HepG2 (cell line): Measurements from ENCODE around the gene AMDHD1. TPM values are rescaled to one million over a fixed set of nuclear protein-coding genes. Genes with fewer than 3 reads are reported as not detected.
A peak's percentile ranks its signal among the peaks of the same experiment; 100 is the strongest.

Experiments used
- ARID2 ChIP-seq: sonication (generic); formaldehyde crosslinking; IDR thresholded peaks from 2 replicates; pipeline ENCODE4 v1.8.1; 2022; ENCODE audit warnings: mild to moderate bottlenecking, missing genetic modification reagents, borderline replicate concordance
- CREM ChIP-seq, 2 experiments: sonication (generic) in 1 of 2; formaldehyde crosslinking in 1 of 2; IDR thresholded peaks; 2 replicates each; pipeline versions ENCODE4 v1.4.0 to v1.6.1; 2016 to 2020; ENCODE audit warnings: antibody characterized with exemption in 1 of 2, mild to moderate bottlenecking in 1 of 2, missing genetic modification reagents in 1 of 2
- EP300 ChIP-seq, 3 experiments: sonication (generic) in 1 of 3; formaldehyde crosslinking in 1 of 3; IDR thresholded peaks; 2 replicates each; pipeline versions ENCODE4 v1.5.1 to v1.6.1; 2011 to 2020; ENCODE audit warnings: low read depth in 2 of 3, low read length in 2 of 3, borderline replicate concordance in 1 of 3, improper control_type of control experiment in 1 of 3, mild to moderate bottlenecking in 1 of 3, missing genetic modification reagents in 1 of 3, moderate library complexity in 1 of 3
- FOSL2 ChIP-seq: sonication (generic); formaldehyde crosslinking; IDR thresholded peaks from 2 replicates; pipeline ENCODE4 v1.4.0; 2020; ENCODE audit warnings: missing genetic modification reagents
- FOXO1 ChIP-seq: sonication (generic); formaldehyde crosslinking; IDR thresholded peaks from 2 replicates; pipeline ENCODE4 v1.4.0; 2020; ENCODE audit warnings: missing genetic modification reagents
- FOXP1 ChIP-seq, 2 experiments: fragments of 450-650 bp in 1 of 2; IDR thresholded peaks; 2 replicates each; pipeline ENCODE4 v1.6.1; 2017 to 2018; ENCODE audit warnings: antibody characterized with exemption in 1 of 2
- GABPA ChIP-seq, 2 experiments: IDR thresholded peaks; 2 replicates each; pipeline ENCODE4 v1.6.1; 2011 to 2016; ENCODE audit warnings: low read depth in 2 of 2, low read length in 1 of 2, missing biosample characterization in 1 of 2, missing genetic modification characterization in 1 of 2
- GABPB1 ChIP-seq: IDR thresholded peaks from 2 replicates; pipeline ENCODE4 v1.6.1; 2016; ENCODE audit warnings: mild to moderate bottlenecking, missing genetic modification reagents, moderate library complexity, missing compliant biosample characterization
- GFI1 ChIP-seq: sonication (generic); formaldehyde crosslinking; IDR thresholded peaks from 2 replicates; pipeline ENCODE4 v1.5.0; 2020; ENCODE audit warnings: missing genetic modification reagents, mild to moderate bottlenecking, borderline replicate concordance
- JUN ChIP-seq: sonication (generic); formaldehyde crosslinking; IDR thresholded peaks from 2 replicates; pipeline ENCODE4 v1.4.0; 2020; ENCODE audit warnings: mild to moderate bottlenecking, missing genetic modification reagents
- MIXL1 ChIP-seq: IDR thresholded peaks from 2 replicates; pipeline ENCODE4 v1.6.1; 2016
- NCOR1 ChIP-seq: fragments of 200-600 bp; sonication (generic); IDR thresholded peaks from 2 replicates; pipeline ENCODE4 v1.7.0; 2017; ENCODE audit warnings: antibody characterized with exemption, low read length, borderline replicate concordance
- SP1 ChIP-seq, 2 experiments: fragments of 450-650 bp in 1 of 2; sonication (generic) in 1 of 2; formaldehyde crosslinking in 1 of 2; IDR thresholded peaks; 2 replicates each; pipeline versions ENCODE4 v1.4.0 to v1.6.1; 2016 to 2020; ENCODE audit warnings: missing genetic modification reagents in 1 of 2
- TBX2 ChIP-seq: sonication (generic); formaldehyde crosslinking; IDR thresholded peaks from 2 replicates; pipeline ENCODE4 v1.5.0; 2020; ENCODE audit warnings: missing genetic modification reagents, mild to moderate bottlenecking, borderline replicate concordance
- YEATS2 ChIP-seq: sonication (generic); formaldehyde crosslinking; IDR thresholded peaks from 2 replicates; pipeline ENCODE4 v1.4.0; 2020; ENCODE audit warnings: missing genetic modification reagents, borderline replicate concordance
- ZNF292 ChIP-seq: sonication (generic); formaldehyde crosslinking; IDR thresholded peaks from 2 replicates; pipeline ENCODE4 v1.8.1; 2022; ENCODE audit warnings: mild to moderate bottlenecking, low read depth, missing genetic modification reagents, borderline replicate concordance
- ZNF382 ChIP-seq: sonication (generic); formaldehyde crosslinking; IDR thresholded peaks from 2 replicates; pipeline ENCODE4 v1.5.0; 2020; ENCODE audit warnings: missing genetic modification reagents, mild to moderate bottlenecking, borderline replicate concordance
- ZNF530 ChIP-seq: sonication (generic); formaldehyde crosslinking; IDR thresholded peaks from 2 replicates; pipeline ENCODE4 v1.5.0; 2020; ENCODE audit warnings: low read depth, mild to moderate bottlenecking, missing genetic modification reagents
- polyA plus RNA-seq, 8 experiments: library from polyadenylated mRNA; depleted of rRNA in 3 of 8; stranded (reverse) in 7 of 8; unstranded in 1 of 8; fragments of >200 nt; fragmentation: Illumina TruSeq in 4 of 8; extraction: Trizol in 4 of 8; gene quantifications; 2 replicates each; pipeline versions ENCODE4 v1.2.1 to v1.2.3, GENCODE V29; 2011 to 2016; ENCODE audit warnings: low read depth in 4 of 8, missing spikeins in 1 of 8, mixed read lengths in 1 of 8; ENCODE audit not compliant: insufficient read depth in 1 of 8
- total RNA-seq, 5 experiments: library from RNA; depleted of rRNA; stranded (reverse); fragments of >200 nt; fragmentation: Illumina TruSeq; extraction: Trizol; gene quantifications; 2 replicates each; pipeline ENCODE4 v1.2.3, GENCODE V29; 2016; ENCODE audit warnings: low read depth in 1 of 5
- TF ChIP-seq, protein P1 (sequence below): sonication (generic); formaldehyde crosslinking; IDR thresholded peaks from 2 replicates; pipeline ENCODE4 v1.4.0; 2020; ENCODE audit warnings: mild to moderate bottlenecking, missing genetic modification reagents
- TF ChIP-seq, protein P2 (sequence below), 2 experiments: sonication (generic) in 1 of 2; formaldehyde crosslinking in 1 of 2; IDR thresholded peaks; 2 replicates each; pipeline versions ENCODE4 v1.6.1 to v1.9.0; 2014 to 2022; ENCODE audit warnings: antibody characterized with exemption in 1 of 2, borderline replicate concordance in 1 of 2, inconsistent platforms in 1 of 2, low read depth in 1 of 2, missing genetic modification reagents in 1 of 2
- TF ChIP-seq, protein P3 (sequence below): IDR thresholded peaks from 2 replicates; pipeline ENCODE4 v1.6.1; 2016; ENCODE audit warnings: missing genetic modification reagents, missing compliant biosample characterization

AMDHD1 gene
- total and polyA plus RNA-seq, 2 of the 13 experiments (the other 11 are each of a cell fraction or from before 2014, with no cell fraction given) = 6.5 to 29.6 TPM

DNA sequence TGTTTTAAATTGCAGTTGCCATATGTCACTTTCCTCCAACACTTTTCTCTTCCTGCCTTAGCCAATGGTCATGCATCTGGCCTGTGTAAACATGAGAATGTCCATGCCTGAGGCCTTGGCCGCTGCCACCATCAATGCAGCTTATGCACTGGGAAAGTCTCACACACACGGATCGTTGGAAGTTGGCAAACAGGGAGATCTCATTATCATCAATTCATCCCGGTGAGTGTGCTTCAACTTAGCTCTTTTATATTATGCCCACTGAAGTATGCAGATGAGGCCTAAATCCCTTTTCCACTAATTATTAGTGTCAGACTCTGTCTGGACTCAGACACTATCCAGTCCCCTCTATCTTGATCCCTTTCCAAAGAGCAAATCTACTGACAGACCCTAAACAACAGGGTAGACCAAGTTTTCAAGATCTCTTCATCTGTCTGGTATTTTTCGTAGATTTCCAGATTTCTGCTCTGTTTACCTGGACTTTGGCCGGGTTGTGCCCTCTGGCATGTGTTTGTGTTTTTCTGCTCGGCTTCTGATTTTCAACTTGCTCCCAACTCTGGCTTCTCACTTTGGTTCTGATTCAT lies 23.2 kb downstream of the AMDHD1 start (continued):
- TF ChIP-seq GABPB1 (CRISPR knock-in tag) (0 out of 2 replicates have a peak, but pooled peaks have one; percentile 21), NCOR1 (peak; percentile 67; the same call in 1 of the 2 replicates), YEATS2 (CRISPR knock-in tag) (peak; percentile 13; the same call in 1 of the 2 replicates), FOSL2 (CRISPR knock-in tag) (peak; percentile 68), CREM (IDR thresholded peaks at IDR 0.05) (peak; percentile 30; the same call in 1 of the 2 replicates), CREM (CRISPR knock-in tag; IDR thresholded peaks at IDR 0.05) (no peak), GABPA (IDR thresholded peaks at IDR 0.05; ENCODE audit: low read depth, low read length) (no peak), GABPA (CRISPR knock-in tag; IDR thresholded peaks at IDR 0.05; ENCODE audit: low read depth) (peak; percentile 38; the same call in 1 of the 2 replicates), TBX2 (CRISPR knock-in tag) (peak; percentile 73; the same call in 1 of the 2 replicates), EP300 (IDR thresholded peaks at IDR 0.05; ENCODE audit: low read depth in 2 of 2, low read length in 2 of 2) (peak in 1 of 2 experiments; percentile 83; a peak in 2 of 4 replicates), EP300 (CRISPR knock-in tag; IDR thresholded peaks at IDR 0.05; ENCODE audit: borderline replicate concordance) (peak; percentile 8; the same call in 1 of the 2 replicates), SP1 (IDR thresholded peaks at IDR 0.05) (no peak), SP1 (CRISPR knock-in tag; IDR thresholded peaks at IDR 0.05) (0 out of 2 replicates have a peak, but pooled peaks have one; percentile 24), ARID2 (CRISPR knock-in tag) (no peak), GFI1 (CRISPR knock-in tag) (peak; percentile 92), FOXP1 (IDR thresholded peaks at IDR 0.05) (peak; percentile 44; the same call in 1 of the 2 replicates), FOXP1 (CRISPR knock-in tag; IDR thresholded peaks at IDR 0.05) (no peak; the same call in 1 of the 2 replicates), ZNF292 (peak; percentile 81; the same call in 1 of the 2 replicates), ZNF382 (CRISPR knock-in tag) (no peak), MIXL1 (peak; percentile 62), FOXO1 (CRISPR knock-in tag) (peak; percentile 76; the same call in 1 of the 2 replicates), ZNF530 (no peak), JUN (CRISPR knock-in tag) (peak; percentile 5; the same call in 1 of the 2 replicates)
- TF ChIP-seq, protein P1, sequence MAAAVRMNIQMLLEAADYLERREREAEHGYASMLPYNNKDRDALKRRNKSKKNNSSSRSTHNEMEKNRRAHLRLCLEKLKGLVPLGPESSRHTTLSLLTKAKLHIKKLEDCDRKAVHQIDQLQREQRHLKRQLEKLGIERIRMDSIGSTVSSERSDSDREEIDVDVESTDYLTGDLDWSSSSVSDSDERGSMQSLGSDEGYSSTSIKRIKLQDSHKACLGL = no peak
- TF ChIP-seq, protein P2, sequence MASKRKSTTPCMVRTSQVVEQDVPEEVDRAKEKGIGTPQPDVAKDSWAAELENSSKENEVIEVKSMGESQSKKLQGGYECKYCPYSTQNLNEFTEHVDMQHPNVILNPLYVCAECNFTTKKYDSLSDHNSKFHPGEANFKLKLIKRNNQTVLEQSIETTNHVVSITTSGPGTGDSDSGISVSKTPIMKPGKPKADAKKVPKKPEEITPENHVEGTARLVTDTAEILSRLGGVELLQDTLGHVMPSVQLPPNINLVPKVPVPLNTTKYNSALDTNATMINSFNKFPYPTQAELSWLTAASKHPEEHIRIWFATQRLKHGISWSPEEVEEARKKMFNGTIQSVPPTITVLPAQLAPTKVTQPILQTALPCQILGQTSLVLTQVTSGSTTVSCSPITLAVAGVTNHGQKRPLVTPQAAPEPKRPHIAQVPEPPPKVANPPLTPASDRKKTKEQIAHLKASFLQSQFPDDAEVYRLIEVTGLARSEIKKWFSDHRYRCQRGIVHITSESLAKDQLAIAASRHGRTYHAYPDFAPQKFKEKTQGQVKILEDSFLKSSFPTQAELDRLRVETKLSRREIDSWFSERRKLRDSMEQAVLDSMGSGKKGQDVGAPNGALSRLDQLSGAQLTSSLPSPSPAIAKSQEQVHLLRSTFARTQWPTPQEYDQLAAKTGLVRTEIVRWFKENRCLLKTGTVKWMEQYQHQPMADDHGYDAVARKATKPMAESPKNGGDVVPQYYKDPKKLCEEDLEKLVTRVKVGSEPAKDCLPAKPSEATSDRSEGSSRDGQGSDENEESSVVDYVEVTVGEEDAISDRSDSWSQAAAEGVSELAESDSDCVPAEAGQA (IDR thresholded peaks at IDR 0.05; ENCODE audit: low read depth) = 0 out of 2 replicates have a peak, but pooled peaks have one; percentile 55
- TF ChIP-seq, protein P2 (CRISPR knock-in tag; IDR thresholded peaks at IDR 0.05; ENCODE audit: borderline replicate concordance) = peak; percentile 32; the same call in 1 of the 2 replicates
- TF ChIP-seq, protein P3, sequence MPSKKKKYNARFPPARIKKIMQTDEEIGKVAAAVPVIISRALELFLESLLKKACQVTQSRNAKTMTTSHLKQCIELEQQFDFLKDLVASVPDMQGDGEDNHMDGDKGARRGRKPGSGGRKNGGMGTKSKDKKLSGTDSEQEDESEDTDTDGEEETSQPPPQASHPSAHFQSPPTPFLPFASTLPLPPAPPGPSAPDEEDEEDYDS (CRISPR knock-in tag) = peak; percentile 67
